D721Med (cell line): ENCODE data around the gene PADI1.

Source experiments
- DNase-seq: peaks from one replicate; pipeline ENCODE4 v3.0.0; 2011; ENCODE audit warnings: low spot score; ENCODE audit not compliant: insufficient read length
- FAIRE-seq: peaks from 2 replicates; lab custom pipeline; 2011; peaks lifted over from hg19 to GRCh38; lab: Jason Lieb, UNC
- TF ChIP-seq, protein P1 (sequence below): IDR thresholded peaks from 2 replicates; pipeline ENCODE4 v1.5.1; 2012; ENCODE audit warnings: mild to moderate bottlenecking, control low read depth; ENCODE audit not compliant: insufficient read depth; ENCODE audit errors: missing control alignments

The PADI1 gene

DNA sequence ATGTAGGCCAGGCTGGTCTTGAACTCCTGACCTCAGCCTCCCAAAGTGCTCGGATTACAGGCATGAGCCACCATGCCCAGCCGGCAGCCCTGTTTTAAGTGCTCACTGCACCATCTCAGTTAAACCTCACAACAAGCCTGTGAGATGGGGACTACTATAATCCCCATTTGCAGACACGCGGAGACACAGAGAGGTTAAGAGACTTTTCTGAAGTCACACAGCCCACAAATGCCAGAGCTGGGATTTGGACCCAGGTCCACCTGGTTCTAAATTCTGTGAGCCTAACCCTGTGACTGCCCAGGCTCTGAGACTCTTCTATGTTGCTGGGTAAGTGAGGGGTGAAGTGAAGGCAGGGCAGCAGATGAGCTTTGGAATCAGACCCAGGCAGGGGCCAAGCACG is 6.4 kb downstream of the PADI1 start:
- FAIRE-seq (no peak), DNase-seq (no peak)
- TF ChIP-seq, protein P1, sequence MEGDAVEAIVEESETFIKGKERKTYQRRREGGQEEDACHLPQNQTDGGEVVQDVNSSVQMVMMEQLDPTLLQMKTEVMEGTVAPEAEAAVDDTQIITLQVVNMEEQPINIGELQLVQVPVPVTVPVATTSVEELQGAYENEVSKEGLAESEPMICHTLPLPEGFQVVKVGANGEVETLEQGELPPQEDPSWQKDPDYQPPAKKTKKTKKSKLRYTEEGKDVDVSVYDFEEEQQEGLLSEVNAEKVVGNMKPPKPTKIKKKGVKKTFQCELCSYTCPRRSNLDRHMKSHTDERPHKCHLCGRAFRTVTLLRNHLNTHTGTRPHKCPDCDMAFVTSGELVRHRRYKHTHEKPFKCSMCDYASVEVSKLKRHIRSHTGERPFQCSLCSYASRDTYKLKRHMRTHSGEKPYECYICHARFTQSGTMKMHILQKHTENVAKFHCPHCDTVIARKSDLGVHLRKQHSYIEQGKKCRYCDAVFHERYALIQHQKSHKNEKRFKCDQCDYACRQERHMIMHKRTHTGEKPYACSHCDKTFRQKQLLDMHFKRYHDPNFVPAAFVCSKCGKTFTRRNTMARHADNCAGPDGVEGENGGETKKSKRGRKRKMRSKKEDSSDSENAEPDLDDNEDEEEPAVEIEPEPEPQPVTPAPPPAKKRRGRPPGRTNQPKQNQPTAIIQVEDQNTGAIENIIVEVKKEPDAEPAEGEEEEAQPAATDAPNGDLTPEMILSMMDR: no peak

DNA sequence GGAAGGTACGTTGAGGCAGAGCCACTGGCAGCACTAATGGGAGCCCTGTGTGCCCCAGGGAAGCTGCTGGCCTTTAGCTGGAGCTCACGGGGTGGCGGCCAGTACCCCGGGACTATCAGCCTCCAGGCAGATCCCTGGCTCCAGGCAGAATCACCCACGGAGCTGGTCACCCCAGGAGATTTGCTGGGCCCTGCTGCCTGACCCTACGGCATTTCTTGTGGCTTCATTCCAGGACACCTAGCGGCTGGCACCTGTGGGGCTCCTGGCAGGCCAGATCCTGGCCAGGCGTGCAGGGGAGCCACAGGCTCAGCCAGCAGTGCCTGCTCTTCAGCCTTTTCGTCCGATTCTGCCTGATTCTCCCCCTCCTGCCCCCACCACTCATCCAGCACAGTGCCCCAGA is 7.1 kb downstream of the PADI1 start:
- no peak for FAIRE-seq
- TF ChIP-seq, protein P1: no peak
- no peak for DNase-seq

DNA sequence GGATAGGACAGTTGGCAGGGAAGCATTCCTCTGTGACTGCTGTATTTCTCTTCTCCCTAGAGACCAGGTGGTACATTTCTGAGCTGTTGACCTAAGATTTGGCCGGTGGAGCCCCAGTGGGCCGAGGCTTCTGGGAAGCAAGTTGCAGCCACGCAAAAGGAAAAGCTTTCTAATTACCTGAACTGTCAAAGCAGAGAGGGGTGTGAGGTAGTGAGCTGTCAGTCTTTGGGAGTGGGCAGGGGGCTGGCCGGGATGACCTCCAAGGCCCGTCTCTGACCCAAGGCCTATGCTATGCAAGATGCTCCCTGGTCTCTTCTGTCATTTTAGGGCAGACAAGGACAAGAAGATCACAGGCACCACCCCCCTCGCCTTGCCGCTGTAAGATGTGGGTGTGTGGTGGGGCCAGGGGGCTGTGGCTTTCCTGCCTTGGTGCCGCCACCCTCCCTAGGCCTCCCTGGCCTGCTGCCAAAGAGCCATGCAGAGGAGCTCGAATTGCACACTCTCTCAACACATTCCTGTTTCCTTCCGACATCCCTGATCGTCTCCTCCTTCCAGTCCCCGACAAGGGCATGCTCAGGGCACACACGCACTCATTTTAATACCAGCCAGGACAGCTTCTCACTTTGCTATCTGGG is 7.7 kb downstream of the PADI1 start:
- TF ChIP-seq, protein P1: no peak
- no peak for FAIRE-seq

DNA sequence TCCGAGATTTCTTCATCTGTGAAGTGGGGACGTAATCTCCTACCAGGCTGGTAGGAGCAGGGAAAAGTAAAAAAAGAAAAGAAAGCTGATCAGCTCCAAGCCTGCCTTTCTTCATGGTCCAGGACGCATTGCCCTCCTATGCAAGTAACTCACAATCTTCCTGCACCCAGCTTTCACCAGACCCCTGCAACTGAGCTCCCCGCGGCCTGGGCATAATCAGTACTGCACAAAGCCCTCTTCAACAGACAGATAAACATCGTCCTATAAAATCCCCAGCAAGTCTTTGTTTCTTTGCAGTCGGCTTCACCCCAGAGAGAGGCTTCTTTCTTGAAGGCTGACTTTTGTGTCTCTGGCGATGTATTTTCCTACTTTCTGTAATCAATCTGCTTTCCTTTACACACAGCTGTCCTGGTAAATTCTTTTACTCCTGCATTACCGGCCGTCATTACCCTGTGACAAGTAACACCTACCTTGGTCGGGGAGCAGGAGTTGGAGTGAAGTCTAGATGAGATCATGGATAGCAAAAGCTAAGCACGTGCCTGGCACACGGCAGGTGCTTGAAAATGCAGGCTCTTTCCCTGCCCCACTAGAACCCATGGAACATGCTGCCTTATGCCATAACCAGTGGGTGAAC is 8.3 kb downstream of the PADI1 start:
- no peak for DNase-seq
- TF ChIP-seq, protein P1: no peak
- FAIRE-seq: no peak

More for the DNA sequence above, 7.7 kb downstream of the PADI1 start:
- DNase-seq: no peak

DNA sequence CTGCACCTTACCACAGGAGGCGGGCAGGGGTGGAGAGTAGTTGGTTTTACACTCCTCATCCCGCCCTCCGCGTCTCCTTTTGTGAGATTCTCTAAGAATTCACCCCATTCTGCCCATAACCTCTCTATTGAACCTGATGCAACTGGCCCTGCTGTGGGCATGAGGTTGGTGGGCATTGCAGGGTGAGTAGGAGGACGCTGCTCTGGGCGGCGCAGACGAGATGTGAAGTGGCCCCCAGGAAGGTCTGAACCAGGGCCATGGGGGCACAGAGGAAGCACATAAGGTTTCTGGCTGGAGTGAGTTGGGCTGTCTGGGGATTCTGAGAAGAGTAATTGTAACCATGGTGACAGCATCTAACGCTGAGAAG is 8.8 kb downstream of the PADI1 start:
- FAIRE-seq (no peak), DNase-seq (no peak)
- TF ChIP-seq, protein P1: no peak

DNA sequence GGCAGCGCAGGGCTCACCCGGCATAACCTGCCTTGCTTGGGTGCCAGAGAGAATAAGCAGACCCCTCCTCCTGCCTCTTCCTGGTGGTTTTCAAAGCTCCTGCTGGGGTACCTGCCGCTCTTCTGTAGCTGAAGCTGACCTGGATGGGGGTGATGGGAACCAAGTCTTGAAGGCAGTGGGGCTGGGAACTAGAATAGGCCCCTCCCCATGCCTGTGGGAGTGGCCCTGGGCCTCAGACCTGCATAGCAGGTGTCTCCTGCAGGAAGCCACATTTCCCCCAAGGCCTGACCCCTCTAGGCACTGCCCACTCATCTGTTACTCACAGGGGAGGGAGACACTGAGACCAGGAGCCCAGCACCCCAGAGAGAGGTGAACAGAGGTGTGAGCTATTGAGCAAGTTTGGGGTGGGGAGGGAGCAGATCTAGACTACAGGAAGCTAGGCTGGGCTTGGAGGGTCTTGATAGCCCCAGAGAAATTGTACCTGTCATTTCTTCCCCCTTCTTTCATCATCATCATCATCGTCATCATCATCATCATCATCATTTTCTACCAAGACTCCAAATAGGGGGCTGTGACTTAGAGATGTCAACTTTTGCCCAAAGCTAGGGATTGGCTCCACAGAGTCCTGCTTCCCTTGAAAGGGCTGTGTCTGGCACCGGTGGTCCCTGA is 10.1 kb downstream of the PADI1 start:
- FAIRE-seq: no peak
- DNase-seq: no peak

More for the DNA sequence above, 10.1 kb downstream of the PADI1 start:
- TF ChIP-seq, protein P1: no peak
